Heart right ventricle (tissue), 16 donors: ENCODE measurements around the gene MCM7. TPM values are rescaled to one million over a fixed set of nuclear protein-coding genes. Genes with fewer than 3 reads are reported as not detected.
A peak's percentile ranks its signal among the peaks of the same experiment; 100 is the strongest.

ENCODE experiments used
- ATAC-seq, 8 donors: fragments of 200-7000 bp; cut with Tn5 transposase; one replicate each; pipeline ENCODE4 v1.9.1; 2020; ENCODE audit warnings: mild to moderate bottlenecking in 8 of 8, moderate library complexity in 8 of 8, moderate number of reproducible peaks in 1 of 8
- DNase-seq, 2 donors: peaks; one replicate each; pipeline ENCODE4 v3.0.0-alpha.2; 2020
- H3K27ac ChIP-seq, 10 donors: fragments of 200-600 bp; sonication (generic) in 2 of 10; one replicate each; pipeline versions ENCODE4 v1.5.0 to v1.8.0; 2020 to 2022; ENCODE audit warnings: mild to moderate bottlenecking in 3 of 10
- H3K27me3 ChIP-seq, 7 donors: fragments of 200-600 bp; one replicate each; pipeline ENCODE4 v1.8.0; 2021 to 2022; ENCODE audit warnings: mild to moderate bottlenecking in 2 of 7
- H3K36me3 ChIP-seq, 9 donors: fragments of 200-600 bp; sonication (generic) in 1 of 9; one replicate each; pipeline versions ENCODE4 v1.5.0 to v1.8.0; 2020 to 2022; ENCODE audit warnings: mild to moderate bottlenecking in 2 of 9
- H3K4me1 ChIP-seq, 9 donors: fragments of 200-600 bp; sonication (generic) in 1 of 9; one replicate each; pipeline versions ENCODE4 v1.5.0 to v1.8.0; 2020 to 2022; ENCODE audit warnings: mild to moderate bottlenecking in 4 of 9
- H3K4me3 ChIP-seq, 10 donors: fragments of 200-600 bp; sonication (generic) in 2 of 10; one replicate each; pipeline versions ENCODE4 v1.5.0 to v1.8.0; 2020 to 2022; ENCODE audit warnings: mild to moderate bottlenecking in 7 of 10, moderate library complexity in 2 of 10
- H3K9me3 ChIP-seq, 11 donors: fragments of 200-600 bp in 10 of 11; sonication (generic) in 2 of 11; one replicate each; pipeline versions ENCODE4 v1.5.0 to v1.8.0; 2013 to 2022; ENCODE audit warnings: mild to moderate bottlenecking in 2 of 11, control low read depth in 1 of 11, moderate library complexity in 1 of 11
- WGBS, 2 donors: extraction: QIAGEN DNeasy Blood & Tissue Kit; methylation state at CpG; one replicate each; pipeline ENCODE4 v1.1.7; 2013; ENCODE audit warnings: inconsistent platforms in 1 of 2; 5-methylcytosine and 5-hydroxymethylcytosine counted together
- intact Hi-C, 10 donors: fragments of 100-400 bp; cut with DNase I; formaldehyde crosslinking; loops; one replicate each; pipeline versions ENCODE4 v1.11.1 to v1.14.2; 2022
- long read RNA-seq, 3 donors: library from polyadenylated mRNA; unstranded; transcript quantifications; one replicate each; pipeline ENCODE4 v2.0.0, GENCODE V29; 2020 to 2021
- polyA plus RNA-seq, 2 donors: library from polyadenylated mRNA; stranded (reverse); fragments of 200-250 nt; gene quantifications; one replicate each; pipeline ENCODE4 v1.2.3, GENCODE V29; 2013
- total RNA-seq, 10 donors: library from RNA; stranded (reverse); fragmentation: NEBNext Ultra II Directional in 3 of 10; extraction: Animal tissue kit (Norgen Biotek cat#: 25700) in 3 of 10; gene quantifications; one replicate each; pipeline versions ENCODE4 v1.2.1 to v1.2.4, GENCODE V29; 2021 to 2023
- TF ChIP-seq, protein P1 (sequence below), 9 donors: fragments of 200-600 bp; sonication (generic) in 2 of 9; IDR thresholded peaks; one replicate each; pipeline versions ENCODE4 v1.5.0 to v1.8.0; 2021 to 2022; ENCODE audit warnings: antibody characterized with exemption in 9 of 9, mild to moderate bottlenecking in 5 of 9, moderate library complexity in 1 of 9
- donor health status: Arrhythmogenic right ventricular cardiomyopathy.
- donor health status: ischemic (EF 13 %, LVEDD 7.1; RV severe dilation, severe dysfunction).
- donor health status: healthy with polysubstance abuse.
- donor health status: DM: no; HTN: yes; CAD: no.
- donor health status: DM: no; HTN: no; CAD: no.
- donor health status: ischemic (EF 25% LVEDD 6.9; RV normal size, moderate dysfunction).
- donor health status: ischemic (EF 25% LVEDD 5.7; RV mildly dilated, moderate dysfunction).
- donor health status: healthy.
- donor health status: DM: yes; HTN: yes; CAD: no.
- donor health status: Ischemic cardiomyopathy.
- donor health status: ischemic (EF 35%, LVEDD 5.7; RV mildly dilated, moderate dysfunction).
- donor health status: nonischemic (EF 11% LVEDD 7.7; RV severe dilation, severe dysfunction).
- donor health status: DM: yes; HTN: yes; CAD: no.
- donor health status: PGD.
- donor health status: ischemic (EF 29% LVEDD 5.4; RV normal size, mild dysfunction).
- donor health status: nonischemic (EF 23%, LVEDD 6.1; RV moderate dilation, normal function).

MCM7 gene
- total RNA-seq (10 to 100 TPM; 11.6 to 30.4 (median 15.5) TPM), polyA plus RNA-seq (10 to 100 TPM; 22.7 to 25.1 TPM)
- long read RNA-seq, donor 1, transcript MCM7-201 (15 exons, 2,957 nt), result major isoform, 18 of 27 reads
- long read RNA-seq, donor 1, partial matches to known transcripts, result 3 of 27 reads
- long read RNA-seq, donor 1, other reads (novel, unspliced or antisense), result 6 of 27 reads
- long read RNA-seq, donor 2, transcript MCM7-201 (15 exons, 2,957 nt), result major isoform, 7 of 13 reads
- long read RNA-seq, donor 2, partial matches to known transcripts, result 5 of 13 reads
- long read RNA-seq, donor 2, other reads (novel, unspliced or antisense), result 1 of 13 reads
- long read RNA-seq, donor 3, transcript MCM7-201 (15 exons, 2,957 nt), result major isoform, 41 of 44 reads
- long read RNA-seq, donor 3, partial matches to known transcripts, result 1 of 44 reads
- long read RNA-seq, donor 3, other reads (novel, unspliced or antisense), result 2 of 44 reads

DNA sequence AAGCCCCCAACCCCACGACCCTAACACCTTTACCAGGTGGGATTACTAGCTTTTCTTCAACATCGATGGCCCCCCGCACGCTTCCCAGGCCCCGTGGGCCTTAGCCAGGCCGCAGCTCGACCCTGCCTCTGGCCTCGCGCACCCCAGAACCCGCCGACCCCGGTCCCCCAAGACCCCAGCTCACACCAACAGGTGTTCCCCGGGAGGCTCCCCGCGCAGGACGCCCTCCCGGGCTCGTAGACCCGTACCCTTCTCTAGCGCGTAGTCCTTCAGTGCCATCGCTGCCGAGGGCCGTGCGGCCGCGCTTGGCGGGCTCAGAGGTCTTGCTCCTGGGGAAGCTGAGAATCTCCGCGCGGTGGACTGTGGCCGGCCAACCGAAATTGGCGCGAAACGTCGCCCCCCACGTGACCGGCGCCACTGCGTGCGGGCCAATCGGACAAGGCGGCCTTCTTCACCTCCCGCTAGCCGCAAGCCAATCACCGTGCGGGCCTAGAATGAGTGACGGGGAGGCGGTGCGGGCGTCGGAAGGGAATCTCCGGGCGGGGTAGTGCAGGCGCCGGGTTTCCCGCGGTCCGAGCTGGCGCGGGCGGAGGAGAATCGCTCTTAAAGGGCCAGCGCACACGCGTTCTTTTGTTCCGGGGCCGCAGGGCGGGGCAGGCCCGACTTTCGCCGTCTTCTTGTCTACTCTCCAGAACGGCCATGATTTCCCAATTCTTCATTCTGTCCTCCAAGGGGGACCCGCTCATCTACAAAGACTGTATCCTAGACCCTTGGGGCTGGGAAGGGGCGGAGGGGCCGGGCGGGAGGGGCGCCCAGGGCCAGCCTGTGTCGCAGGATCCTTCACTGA lies at the start of gene MCM7, which contains the start of gene AP4M1:
Gene MCM7, minus strand, starts transcription at position 382 of the 847 bp plus-strand sequence. Its CDS starts 103 bp downstream, at position 279.
Gene AP4M1, plus strand, starts transcription at position 628 of the 847 bp plus-strand sequence. Its CDS starts 72 bp downstream, at position 700.
- no peaks in the 10 kb centered on the region for H3K9me3 ChIP-seq
- peaks cover 0 to 69% (median 43%) of the 10 kb centered on the region in 9 donors for H3K36me3 ChIP-seq
- DNase-seq (peak; percentile 99), ATAC-seq (peak; percentile 94 to 97 (median 96))
- TF ChIP-seq, protein P1, sequence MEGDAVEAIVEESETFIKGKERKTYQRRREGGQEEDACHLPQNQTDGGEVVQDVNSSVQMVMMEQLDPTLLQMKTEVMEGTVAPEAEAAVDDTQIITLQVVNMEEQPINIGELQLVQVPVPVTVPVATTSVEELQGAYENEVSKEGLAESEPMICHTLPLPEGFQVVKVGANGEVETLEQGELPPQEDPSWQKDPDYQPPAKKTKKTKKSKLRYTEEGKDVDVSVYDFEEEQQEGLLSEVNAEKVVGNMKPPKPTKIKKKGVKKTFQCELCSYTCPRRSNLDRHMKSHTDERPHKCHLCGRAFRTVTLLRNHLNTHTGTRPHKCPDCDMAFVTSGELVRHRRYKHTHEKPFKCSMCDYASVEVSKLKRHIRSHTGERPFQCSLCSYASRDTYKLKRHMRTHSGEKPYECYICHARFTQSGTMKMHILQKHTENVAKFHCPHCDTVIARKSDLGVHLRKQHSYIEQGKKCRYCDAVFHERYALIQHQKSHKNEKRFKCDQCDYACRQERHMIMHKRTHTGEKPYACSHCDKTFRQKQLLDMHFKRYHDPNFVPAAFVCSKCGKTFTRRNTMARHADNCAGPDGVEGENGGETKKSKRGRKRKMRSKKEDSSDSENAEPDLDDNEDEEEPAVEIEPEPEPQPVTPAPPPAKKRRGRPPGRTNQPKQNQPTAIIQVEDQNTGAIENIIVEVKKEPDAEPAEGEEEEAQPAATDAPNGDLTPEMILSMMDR (IDR thresholded peaks at IDR 0.05), result no peak
- H3K27ac ChIP-seq, result peak within 1 kb of the TSS; percentile 81 to 97 (median 93)
- peak within 1 kb of the TSS; percentile 57 to 89 (median 78) for H3K4me3 ChIP-seq
- 0 to 1% methylated on average over 79 to 80 of the region's 80 CpGs for WGBS, 2 donors
- intact Hi-C loops, result loop anchor here in 4 of 10 donors (1.0 to 2.0 kb wide), 3 partner anchors 18 to 52 kb away; partner anchors contain the start of genes CNPY4 (in 3 of the 4), TAF6 (in 3 of the 4) and ZSCAN21 (in 3 of the 4)
- H3K27me3 ChIP-seq, result no peaks in the 10 kb centered on the region
- peaks cover 3 to 32% (median 26%) of the 10 kb centered on the region in 9 donors for H3K4me1 ChIP-seq

DNA sequence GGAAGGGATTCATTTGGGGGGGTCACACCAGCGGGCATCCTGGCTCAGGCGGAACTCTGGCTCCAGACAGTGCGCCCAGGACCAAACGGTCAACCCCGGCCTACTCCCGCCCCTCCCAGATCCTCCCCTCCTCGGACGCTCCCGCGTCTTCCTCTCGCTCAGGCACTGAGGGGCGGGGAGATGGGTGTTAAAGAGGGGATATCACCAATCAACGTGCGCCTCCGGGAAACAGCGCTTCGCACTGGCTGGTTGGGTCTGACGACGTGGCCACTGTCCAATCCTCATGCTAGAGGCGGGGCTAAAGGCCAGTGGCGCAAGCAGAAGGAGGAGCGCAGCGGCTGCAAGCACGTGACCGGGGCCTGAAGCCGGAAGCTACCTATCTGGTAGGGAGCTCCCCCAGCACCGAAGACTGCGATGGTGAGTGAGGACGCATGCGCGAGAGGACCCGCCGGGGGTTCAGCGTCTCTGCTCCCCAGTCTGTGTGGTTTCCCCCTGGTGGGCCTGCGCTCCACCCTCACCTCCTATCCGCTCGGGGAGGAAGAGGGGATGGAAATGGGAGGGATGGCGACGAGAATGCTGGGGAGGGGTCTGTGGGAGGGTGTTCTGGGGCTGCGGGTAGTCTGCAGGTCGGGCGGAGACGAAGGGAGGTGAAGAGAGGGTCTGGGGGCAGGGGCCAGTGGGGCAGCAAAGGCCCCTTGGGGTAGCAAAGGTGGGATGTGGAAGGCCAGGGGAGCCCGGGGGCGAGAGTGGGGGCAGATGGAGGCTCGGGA lies 47.5 kb upstream of the MCM7 start, which contains the start of gene LAMTOR4:
Gene LAMTOR4, plus strand, starts transcription at position 360 of the 770 bp plus-strand sequence. Its CDS starts 55 bp downstream, at position 415.
- Histone ChIP-seq H3K9me3 (no peaks in the 10 kb centered on the region), H3K36me3 (peaks cover 0 to 33% (median 8%) of the 10 kb centered on the region in 9 donors), H3K4me3 (peak within 1 kb of the TSS; percentile 48 to 99 (median 77)), H3K27me3 (no peaks in the 10 kb centered on the region), H3K4me1 (peaks cover 8 to 50% (median 15%) of the 10 kb centered on the region in 9 donors), H3K27ac (peak within 1 kb of the TSS in 9 of 10 donors; percentile 71 to 94 (median 88))
- ATAC-seq (peak; percentile 98 to 100 (median 99)), DNase-seq (peak; percentile 98 to 100)
- intact Hi-C loops, result no loop called here
- TF ChIP-seq, protein P1 (IDR thresholded peaks at IDR 0.05), result no peak
- whole genome bisulfite sequencing, 2 donors, result 0% methylated on average over 46 of the region's 46 CpGs

DNA sequence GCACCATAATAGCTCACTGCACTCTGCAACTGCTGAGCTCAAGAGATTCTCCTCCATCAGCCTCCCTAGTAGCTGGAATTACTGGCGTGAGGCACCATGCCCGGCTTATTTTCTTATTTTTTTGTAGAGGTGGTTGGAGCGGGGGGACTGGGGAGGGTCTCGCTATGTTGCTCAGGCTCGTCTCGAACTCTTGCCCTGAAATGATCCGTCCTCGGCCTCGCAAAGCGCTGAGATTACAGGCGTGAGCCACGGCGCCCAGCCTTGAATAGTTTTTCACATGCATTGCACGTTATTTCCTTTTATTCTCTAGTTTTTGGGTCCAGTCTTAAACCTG lies 47.0 kb upstream of the MCM7 start:
- TF ChIP-seq, protein P1 (IDR thresholded peaks at IDR 0.05), result no peak
- 15 to 24% methylated on average over 14 of the region's 14 CpGs for WGBS, 2 donors
- Histone ChIP-seq H3K9me3 (no peaks in the 10 kb centered on the region), H3K36me3 (peaks cover 0 to 28% (median 5%) of the 10 kb centered on the region in 9 donors), H3K27ac (peak overlapping the region in 9 of 10 donors; percentile 69 to 94 (median 85)), H3K27me3 (no peaks in the 10 kb centered on the region), H3K4me3 (peak overlapping the region in 9 of 10 donors; percentile 71 to 99 (median 78)), H3K4me1 (peaks cover 8 to 45% (median 15%) of the 10 kb centered on the region in 9 donors)
- intact Hi-C loops, result no loop called here
- ATAC-seq (peak in 3 of 8 donors; percentile 1 to 19 (median 3)), DNase-seq (no peak)
